ENCODE results near the gene ENTR1. TPM values are rescaled to one million over a fixed set of nuclear protein-coding genes. Genes with fewer than 3 reads are reported as not detected.

The ENTR1 gene
- total and polyA plus RNA-seq, 2 of the 13 experiments (the other 11 are each of a cell fraction or from before 2014, with no cell fraction given): 70.1 to 76.4 TPM

GRCh38 chr9:136359774-136360718 is 50.4 kb downstream of the ENTR1 start (continued):
- no peak for TF ChIP-seq PHB2 (IDR thresholded peaks at IDR 0.05; ENCODE audit: partially characterized antibody)
- TF ChIP-seq TOPORS (CRISPR knock-in tag; IDR thresholded peaks at IDR 0.05): no peak
- peak; percentile 71 for TF ChIP-seq AGO2 (optimal IDR thresholded peaks at IDR 0.05; ENCODE audit: low read depth, low read length)
- no peak for TF ChIP-seq ZNF180 (CRISPR knock-in tag; IDR thresholded peaks at IDR 0.05; ENCODE audit: borderline replicate concordance, low read depth)

GRCh38 chr9:136358888-136359287 is 51.5 kb downstream of the ENTR1 start:
- BruUV-seq (replicated peaks): no TSS peak
- ChIA-PET CTCF (ENCODE audit: low intra/inter-chr PET ratio, low total read pairs) (no interaction called here), POLR2A (interaction anchor here (1.0 kb wide), 1 partner anchor 8 kb away, joined by 3 read pairs; no protein-coding TSS in a partner anchor)
- Histone ChIP-seq H3K79me2 (ENCODE audit: insufficient read depth, low read length) (no peaks in the 10 kb centered on the region), H3K27me3 (ENCODE audit: control insufficient read depth in 1 of 2, insufficient read depth in 2 of 2, low read length in 2 of 2) (no peaks in the 10 kb centered on the region), H3K36me3 (replicated peaks in 1 of 2; ENCODE audit: control insufficient read depth in 1 of 2, insufficient read depth in 2 of 2, low read length in 2 of 2) (no peaks in the 10 kb centered on the region), H3K9me3 (ENCODE audit: low read length) (no peaks in the 10 kb centered on the region), H3K4me1 (ENCODE audit: insufficient read depth, low read length) (peaks cover 37% of the 10 kb centered on the region), H3K4me2 (ENCODE audit: low read depth, low read length) (no peak overlapping the region), H3K9ac (ENCODE audit: insufficient read depth, low read depth, low read length) (no peak overlapping the region), H2AFZ (ENCODE audit: low read length) (no peak overlapping the region), H3K27ac (ENCODE audit: extremely low read length, insufficient read depth, low read length) (no peak overlapping the region), H3K4me3 (replicated peaks in 1 of 3; ENCODE audit: insufficient read depth in 1 of 3, low read depth in 2 of 3, low read length in 3 of 3) (no peak overlapping the region), H4K20me1 (ENCODE audit: insufficient read depth, low read length) (no peaks in the 10 kb centered on the region)
- intact Hi-C loops (cut with micrococcal nuclease; ENCODE audit: unreplicated experiment): no loop called here
- ATAC-seq: no peak
- TF ChIP-seq ZNF280D (CRISPR knock-in tag; IDR thresholded peaks at IDR 0.05): no peak
- TF ChIP-seq ZNF331 (CRISPR knock-in tag; IDR thresholded peaks at IDR 0.05): no peak
- TF ChIP-seq TEAD2 (CRISPR knock-in tag; IDR thresholded peaks at IDR 0.05): no peak
- no peak for TF ChIP-seq RFXANK (CRISPR knock-in tag; IDR thresholded peaks at IDR 0.05)
- no peak for TF ChIP-seq IRX3 (CRISPR knock-in tag; IDR thresholded peaks at IDR 0.05; ENCODE audit: borderline replicate concordance, low read depth)
- TF ChIP-seq ZNF550 (CRISPR knock-in tag; IDR thresholded peaks at IDR 0.05; ENCODE audit: borderline replicate concordance): no peak
- no peak for TF ChIP-seq ZBTB38 (CRISPR knock-in tag; IDR thresholded peaks at IDR 0.05)
- no peak for TF ChIP-seq ZFAT (CRISPR knock-in tag; conservative IDR thresholded peaks at IDR 0.05)
- no peak for TF ChIP-seq TRIM24 (CRISPR knock-in tag; IDR thresholded peaks at IDR 0.05)
- TF ChIP-seq MBD4 (IDR thresholded peaks at IDR 0.05; ENCODE audit: borderline replicate concordance, low read length): no peak
- no peak for TF ChIP-seq ZNF317 (CRISPR knock-in tag; IDR thresholded peaks at IDR 0.05)
- TF ChIP-seq EED (CRISPR knock-in tag; IDR thresholded peaks at IDR 0.05): no peak
- TF ChIP-seq PLSCR1 (CRISPR knock-in tag; IDR thresholded peaks at IDR 0.05; ENCODE audit: borderline replicate concordance): no peak
- TF ChIP-seq CHD4 (IDR thresholded peaks at IDR 0.05; ENCODE audit: borderline replicate concordance, low read length): no peak
- TF ChIP-seq PHB2 (IDR thresholded peaks at IDR 0.05; ENCODE audit: partially characterized antibody): no peak
- TF ChIP-seq ZNF326 (CRISPR knock-in tag; IDR thresholded peaks at IDR 0.05; ENCODE audit: borderline replicate concordance): no peak
- TF ChIP-seq ZNF556 (CRISPR knock-in tag; IDR thresholded peaks at IDR 0.05; ENCODE audit: borderline replicate concordance): no peak
- TF ChIP-seq NCOA1 (CRISPR knock-in tag; IDR thresholded peaks at IDR 0.05): no peak
- WGBS (ENCODE audit: low lambda C conversion rate): no CpG with 5 or more reads among the region's 2 CpGs
- no peak for DNase-seq (ENCODE audit: low spot score)
- in situ Hi-C loops (cut with HindIII; ENCODE audit: extremely low pct_ligation_motif_present, low pct_unique_long_range_greater_than_20kb): no loop called here
- FAIRE-seq: no peak

Measured in HepG2 (cell line).